ENCODE results near the gene SOX30.

DNA sequence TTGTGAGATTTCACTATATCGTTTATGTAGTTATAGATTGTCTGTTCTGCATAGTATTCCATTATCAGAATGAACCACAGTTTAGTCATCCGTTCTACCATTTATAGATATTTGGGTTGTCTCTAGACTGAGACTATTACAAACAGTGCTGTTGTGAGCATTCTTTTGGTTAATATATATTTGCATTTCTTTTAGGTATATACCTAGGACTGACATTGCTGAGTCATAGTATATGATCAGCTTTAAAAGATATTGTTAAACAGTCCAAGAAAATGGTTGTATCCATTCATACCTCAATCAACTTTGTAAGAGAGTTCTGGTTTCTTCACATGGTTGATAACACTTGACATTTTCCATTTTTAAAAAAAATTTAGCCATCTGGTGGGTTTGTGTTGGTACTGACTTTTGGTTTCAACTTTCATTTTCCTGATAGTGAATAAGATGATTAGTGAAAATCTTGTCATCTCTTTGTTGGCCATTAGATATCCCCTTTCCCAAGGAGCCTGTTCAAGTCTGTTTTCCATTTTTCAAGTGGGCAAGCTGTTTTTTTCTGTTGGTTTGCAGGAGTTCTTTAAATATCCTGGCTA is 53.8 kb downstream of the SOX30 start:
- TF ChIP-seq POLR2A (IDR thresholded peaks at IDR 0.05; ENCODE audit: low read depth, low read length) (no peak), TAF1 (IDR thresholded peaks at IDR 0.05; ENCODE audit: low read depth, low read length) (no peak), SPI1 (IDR thresholded peaks at IDR 0.05; ENCODE audit: low read depth, low read length) (no peak), POLR2AphosphoS5 (IDR thresholded peaks at IDR 0.05; ENCODE audit: low read depth, low read length) (no peak), POU2F2 (IDR thresholded peaks at IDR 0.05; ENCODE audit: low read depth, low read length) (no peak), PAX5 (IDR thresholded peaks at IDR 0.05; ENCODE audit: insufficient read depth, low read length, severe bottlenecking) (no peak)
